SHP77 treated with DMSO at 0.1 percent for 48 hours (cell line): Measurements from ENCODE around the gene PPIB.
A peak's percentile ranks its signal among the peaks of the same experiment; 100 is the strongest.

Experiments
- DNase-seq: peaks from one replicate; lab custom pipeline; 2025; lab: John Stamatoyannopoulos, UW

PPIB gene

DNA sequence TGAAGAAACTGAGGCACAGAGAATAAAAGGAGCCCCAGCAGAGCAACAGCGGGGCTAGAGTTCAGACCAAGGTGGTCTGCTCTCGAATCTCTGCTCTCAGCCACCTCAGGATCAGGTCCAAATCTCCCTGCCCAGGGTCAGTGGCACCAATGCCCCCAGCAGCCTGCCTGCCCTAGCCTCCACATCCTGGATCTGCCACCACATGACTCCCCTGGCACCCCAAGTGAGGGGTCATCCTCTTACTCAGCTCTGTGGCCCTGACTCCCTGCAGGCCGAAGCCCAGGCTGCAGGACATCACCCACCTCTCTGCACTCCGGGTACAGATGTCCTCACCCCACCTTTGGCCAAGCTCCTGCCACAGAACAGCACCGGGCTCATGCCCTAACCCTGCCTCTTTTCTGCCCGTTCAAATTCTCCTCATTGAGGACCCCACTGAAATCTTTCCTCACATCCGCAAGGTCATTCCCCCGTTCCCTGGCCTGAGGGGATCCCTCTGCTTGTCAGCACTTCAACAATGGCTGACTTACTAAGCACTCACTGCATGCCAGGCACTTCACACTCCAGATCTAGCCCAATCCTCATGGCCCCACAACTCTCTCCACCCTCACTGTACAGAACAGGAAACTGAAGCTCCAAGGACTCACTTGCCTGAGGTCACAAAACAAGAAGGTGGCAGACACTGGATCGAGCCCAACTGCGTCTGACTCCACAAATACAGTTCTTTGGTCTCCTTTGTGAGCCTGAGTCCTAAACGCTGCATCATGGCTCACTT, 4.3 kb downstream of the PPIB start:
- no peak for DNase-seq

DNA sequence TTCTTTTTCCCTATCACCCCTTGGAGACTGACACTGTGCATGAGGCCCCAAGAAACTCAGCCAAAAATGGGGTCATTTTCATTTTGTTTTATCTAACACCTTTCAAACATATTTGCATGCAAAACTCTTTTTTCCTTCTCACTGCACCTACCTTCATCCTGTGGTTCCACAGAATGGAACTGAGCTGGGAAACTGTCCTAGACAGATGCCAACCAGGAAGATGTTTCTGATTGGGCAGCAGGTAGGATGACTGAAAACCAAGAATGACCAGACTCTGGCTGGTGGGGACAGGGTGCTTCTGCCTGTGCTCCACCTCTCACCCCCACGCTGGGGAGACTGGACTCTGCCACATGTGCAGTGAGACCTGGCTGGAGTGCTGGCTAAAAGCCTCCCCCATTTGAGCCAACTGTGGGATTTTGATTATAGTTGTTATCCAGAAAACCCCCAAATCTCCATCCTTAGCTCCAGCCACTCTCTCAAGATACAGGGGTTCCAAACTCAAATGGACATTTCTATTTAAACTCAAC, 5.2 kb downstream of the PPIB start:
- no peak for DNase-seq

DNA sequence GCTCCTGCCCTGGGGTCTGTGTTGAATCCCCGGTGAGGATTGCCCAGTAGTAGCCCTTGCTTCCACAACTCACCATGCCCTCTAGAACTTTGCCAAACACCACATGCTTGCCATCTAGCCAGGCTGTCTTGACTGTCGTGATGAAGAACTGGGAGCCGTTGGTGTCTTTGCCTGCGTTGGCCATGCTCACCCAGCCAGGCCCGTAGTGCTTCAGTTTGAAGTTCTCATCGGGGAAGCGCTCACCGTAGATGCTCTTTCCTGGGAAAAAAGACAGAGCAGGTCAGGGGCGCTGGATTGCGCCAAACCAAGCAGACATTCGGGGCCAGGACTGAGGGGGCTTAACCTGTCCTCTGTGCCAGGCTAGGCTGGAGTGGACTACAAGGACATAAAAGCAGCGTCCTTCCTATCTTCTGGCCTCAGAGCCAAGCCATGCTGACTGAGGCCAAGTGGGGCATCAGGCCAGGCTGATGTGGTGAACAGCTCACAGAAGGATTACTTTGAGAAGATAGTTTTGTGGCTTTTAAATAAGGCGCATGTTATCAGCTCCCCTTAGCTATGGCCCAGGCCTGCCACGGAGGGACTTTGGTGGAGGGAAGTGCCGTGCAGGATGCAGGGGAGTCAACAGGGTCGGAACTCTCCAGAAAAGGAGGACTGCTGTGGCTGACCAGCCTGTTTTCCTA, 6.0 kb downstream of the PPIB start:
- no peak for DNase-seq

DNA sequence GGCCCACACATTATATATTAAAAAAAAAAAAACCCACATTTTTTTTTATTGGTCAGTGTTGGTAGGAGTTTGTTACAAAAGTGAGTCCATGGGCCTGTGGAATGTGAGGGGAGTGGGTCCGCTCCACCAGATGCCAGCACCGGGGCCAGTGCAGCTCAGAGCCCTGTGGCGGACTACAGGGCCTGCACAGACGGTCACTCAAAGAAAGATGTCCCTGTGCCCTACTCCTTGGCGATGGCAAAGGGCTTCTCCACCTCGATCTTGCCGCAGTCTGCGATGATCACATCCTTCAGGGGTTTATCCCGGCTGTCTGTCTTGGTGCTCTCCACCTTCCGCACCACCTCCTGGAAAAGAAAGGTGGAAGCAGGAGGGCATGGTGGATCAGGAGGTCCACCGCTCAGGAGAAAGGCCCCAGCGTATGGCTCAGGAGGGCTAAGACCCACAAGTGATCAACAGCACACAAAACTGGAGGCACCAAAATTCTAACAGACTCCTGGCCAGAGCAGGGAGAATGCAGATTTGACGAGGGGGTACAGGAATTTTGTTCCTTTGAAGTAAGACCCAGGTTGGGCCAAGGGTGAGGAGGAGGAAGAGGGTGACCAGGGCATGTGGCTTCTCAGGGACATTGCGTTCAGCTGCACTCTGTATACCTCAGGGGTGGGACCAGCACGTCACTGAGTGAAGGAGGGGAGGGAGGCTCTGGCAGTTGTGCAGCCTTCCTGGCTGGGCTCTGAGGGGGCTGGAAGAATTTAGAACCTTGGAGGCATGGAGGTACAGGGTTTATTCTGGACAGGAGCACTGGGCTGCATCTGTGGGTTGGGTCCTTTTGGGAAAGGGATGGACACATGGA, 6.8 kb downstream of the PPIB start:
- DNase-seq, result no peak

DNA sequence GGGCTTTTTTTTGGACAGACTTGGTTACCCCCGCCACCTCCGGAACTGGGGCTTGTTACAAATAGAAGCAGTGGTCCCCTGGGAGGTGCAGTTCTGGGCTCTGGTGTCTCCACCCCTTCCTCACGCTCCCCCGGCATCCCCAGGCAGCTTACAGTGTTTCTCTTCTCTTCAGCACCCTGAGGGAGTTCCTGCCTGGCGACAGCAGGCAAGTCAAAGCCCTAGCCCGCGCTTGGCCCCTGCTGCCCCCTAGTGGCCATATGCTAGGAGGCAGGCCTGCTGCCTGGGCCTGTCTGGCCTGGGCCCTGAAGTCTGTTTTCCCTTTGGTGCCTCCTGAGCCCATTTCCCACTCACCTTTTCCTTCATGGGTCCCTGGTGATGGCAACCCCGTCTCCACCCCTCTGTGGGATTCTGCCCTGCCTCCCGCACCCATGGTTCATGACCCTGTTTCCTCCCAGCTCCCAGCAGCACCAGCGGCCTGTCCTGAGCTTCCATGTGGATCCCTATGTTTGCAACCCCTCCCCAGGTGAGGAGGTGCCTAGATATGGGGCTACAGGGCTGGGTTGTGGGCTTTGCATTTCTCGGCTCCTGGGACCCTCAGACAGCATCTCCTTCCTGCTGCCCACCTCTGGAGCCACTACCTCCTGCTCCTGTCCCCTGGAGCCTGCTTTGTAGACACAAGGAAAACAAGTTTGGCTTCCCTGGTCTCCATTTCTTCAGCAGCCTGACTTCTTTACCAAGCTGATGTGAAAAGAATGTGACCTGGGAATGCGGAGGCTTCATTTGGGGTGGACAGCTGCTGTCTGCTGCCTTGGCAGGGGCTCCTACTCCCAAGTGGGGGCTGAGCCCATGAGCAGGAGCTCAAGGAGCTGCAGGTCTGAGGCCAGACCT, 9.1 kb downstream of the PPIB start:
- peak; percentile 73 for DNase-seq

DNA sequence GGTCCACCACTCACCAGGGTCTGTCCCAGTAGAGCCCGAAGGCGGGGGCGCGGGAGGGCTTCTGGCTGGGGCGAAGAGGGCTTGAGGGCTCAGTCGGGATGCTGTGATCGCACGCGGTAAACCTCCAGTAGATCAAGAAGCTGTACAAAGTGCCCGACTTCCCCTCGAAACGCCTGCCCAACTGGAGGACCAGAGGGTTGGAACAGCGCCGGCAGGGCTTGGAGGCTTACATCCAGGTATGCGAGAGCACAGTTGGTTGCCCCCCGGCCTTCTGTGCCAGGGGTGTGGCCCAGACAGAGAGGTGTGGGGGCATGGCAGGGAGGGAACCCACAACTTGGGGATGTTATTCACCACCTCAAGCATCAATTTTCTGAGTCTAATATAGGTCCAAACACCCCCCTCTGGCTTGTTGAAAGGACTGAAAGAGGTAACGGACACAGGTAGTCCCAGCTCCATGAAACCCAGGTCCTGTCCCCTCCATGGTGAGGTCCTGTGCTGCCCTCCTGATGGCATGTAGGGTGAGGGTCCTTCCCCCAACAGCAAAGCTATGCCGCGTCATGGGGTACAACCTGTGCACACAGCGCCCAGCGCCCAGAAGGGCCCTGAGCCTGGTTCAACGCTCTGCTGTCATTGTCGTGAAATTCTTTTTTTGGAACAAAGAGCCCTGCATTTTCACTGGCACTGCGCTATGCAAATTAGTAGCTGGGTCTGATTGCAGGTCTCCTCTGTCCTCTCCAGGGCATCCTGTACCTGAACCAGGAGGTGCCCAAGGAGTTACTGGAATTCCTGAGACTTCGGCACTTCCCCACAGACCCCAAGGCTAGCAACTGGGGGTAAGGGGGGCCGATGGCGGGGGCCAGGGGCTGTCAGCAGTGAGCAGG, 10.1 kb downstream of the PPIB start:
- no peak for DNase-seq

DNA sequence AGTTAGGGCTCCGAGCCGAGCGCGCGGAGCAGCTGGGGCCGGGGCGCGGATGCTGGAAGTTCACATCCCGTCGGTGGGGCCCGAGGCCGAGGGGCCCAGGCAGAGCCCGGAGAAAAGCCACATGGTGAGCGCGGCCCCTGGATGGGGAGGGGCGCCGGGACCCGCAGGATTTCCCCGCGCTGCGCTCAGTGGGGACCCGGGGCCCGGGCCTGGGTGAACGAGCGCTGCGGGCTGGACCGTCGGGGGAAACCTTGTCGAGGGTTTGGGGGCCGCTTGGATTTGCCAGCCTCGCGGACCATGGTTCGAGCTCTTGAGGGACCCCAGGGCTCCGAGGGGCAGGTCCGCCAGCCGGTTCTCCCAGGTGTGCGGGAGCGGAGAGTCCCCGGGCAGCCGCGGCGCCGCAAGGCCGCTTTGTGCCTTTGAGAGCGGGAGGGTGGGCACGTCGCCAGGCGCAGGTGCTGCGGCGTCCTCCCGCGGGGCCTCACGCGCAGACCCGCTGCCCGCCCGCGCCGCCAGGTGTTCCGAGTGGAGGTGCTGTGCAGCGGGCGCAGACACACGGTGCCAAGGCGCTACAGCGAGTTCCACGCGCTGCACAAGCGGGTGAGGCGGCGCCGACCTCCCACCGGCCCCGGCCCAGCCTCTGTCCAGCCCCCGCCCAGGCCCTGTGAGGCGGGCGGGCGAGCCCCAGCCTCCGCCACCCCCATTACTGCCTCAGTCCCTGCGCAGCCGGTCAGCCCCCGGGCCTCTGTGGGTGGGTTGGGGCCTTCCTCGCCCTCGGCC, 10.9 kb downstream of the PPIB start, which contains the start of gene SNX22:
Gene SNX22, plus strand, starts transcription at position 5 of the 780 bp plus-strand sequence. Its CDS starts 45 bp downstream, at position 50.
- no peak for DNase-seq

DNA sequence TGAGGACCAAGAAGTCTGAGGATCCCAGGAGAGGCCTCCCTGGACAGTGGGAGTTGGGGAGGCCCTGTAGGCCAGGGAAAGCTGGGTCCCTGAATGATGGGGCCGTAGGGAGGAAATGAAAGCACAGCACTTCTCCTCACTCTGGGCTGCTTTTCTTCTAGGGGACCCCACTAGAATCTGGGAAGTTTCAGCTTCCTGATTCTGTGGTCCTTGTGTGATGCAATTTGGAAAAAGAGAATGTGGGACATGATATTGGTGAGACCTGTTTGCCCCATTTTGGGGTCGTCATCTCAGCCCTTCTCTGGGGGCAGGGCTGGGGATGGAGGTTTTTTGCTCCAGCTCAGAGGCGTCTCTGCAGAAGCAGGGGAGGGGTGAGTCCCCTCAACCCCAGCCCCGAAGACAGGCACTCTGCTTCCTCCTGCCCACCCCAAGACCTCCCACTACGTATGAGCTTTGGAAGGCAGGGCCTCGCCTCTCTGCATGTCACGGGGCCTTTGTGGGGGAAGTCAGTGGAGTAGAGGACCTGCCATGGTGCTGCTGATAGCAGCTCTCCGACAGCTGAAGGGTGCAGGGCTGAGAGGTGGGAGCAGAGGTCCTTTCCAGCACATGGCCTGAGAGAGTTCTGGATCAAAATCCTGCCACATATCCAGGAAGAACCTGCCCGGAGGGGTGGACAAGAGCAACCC, 12.8 kb downstream of the PPIB start:
- no peak for DNase-seq

DNA sequence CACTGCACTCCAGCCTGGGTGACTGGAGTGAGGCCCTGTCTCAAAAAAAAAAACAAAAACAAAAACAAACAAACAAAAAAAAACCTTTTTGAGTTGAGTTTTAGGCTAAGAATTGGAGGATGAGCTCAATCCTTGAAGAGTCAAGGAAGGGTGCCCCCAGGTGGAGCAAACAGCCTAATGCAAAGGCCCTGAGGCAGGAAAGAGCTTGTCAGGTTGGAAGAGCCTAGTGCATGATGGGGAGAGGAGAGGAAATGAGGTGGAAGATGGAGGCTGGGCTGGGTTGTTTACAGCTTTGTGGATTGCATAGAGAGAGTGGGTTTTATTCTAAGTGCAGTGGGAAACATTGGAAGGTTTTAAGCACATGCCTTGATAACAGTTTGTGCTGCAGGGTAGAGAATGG, 13.4 kb downstream of the PPIB start:
- DNase-seq, result no peak

DNA sequence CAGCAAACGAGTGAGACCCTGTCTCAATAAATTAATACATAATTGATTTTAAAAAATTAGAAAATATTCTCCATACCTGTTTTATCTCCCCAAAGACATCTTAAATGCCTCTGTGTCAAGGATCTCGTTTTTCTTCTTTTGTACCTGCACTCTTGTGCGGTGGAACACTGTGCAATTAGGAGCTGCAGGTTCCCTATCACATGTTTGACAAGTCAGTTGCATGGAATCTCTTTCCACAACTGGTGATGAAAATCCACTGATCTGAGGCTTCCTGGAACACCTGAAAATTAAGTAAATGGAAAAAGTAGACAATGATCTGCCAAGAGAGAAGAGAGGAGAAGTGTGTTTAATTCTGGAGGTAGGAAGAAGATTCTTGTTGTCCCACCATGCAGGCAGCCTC, 14.2 kb downstream of the PPIB start:
- DNase-seq, result no peak

DNA sequence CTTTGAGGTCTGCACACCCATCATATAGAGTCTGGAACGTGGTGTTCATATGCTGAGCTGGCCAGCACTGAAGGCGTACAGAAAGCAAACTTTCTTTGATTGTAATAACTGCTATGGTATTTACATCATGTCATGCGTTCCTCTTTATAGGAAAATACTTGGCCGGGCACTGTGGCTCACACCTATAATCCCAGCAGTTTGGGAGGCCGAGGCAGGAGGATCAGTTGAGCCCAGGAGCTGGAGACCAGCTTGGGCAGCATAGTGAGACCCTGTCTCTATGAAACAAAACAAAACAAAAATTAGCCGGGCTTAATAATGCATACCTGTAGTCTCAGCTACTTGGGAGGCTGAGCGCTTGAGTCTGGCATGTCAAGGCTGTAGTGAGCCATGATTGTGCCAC, 14.7 kb downstream of the PPIB start:
- no peak for DNase-seq

DNA sequence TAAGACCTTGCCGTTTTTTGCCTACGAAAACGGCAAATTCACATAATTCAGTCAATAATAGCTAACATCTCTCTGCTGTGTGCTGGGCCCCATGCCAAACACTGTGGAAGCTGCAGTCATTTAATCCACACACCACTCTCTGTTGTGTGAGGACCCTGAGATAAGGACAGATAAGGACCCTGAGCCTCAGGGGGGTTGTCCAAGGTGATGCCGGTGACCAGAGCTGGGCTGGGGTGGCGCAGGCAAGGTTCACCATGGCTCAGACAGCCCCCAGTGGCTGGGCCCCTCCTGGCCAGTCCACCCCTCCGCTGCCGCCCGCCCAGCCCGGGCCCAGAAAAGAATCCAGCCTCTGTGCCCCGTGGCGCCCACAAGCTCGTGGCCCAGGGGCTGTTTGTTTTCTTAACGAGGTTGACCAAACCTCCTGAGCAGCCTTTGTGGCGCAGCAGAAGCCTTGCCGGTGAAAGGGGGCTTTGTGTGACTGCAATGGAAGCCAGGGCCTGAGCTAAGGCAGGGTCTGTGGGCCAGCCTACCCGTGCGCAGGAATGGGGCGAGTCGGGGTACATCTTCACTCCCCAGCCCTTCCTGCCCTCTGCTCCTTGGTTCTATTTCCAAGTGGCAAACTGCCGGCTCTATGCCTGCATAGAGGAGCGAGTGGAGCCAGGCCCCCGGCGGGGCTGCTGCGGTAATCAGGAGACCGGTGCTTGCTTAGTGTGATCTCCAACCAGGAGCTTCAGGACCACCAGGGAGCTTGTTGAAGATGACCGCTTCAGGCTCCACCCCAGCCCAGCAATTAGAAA, 15.7 kb downstream of the PPIB start:
- no peak for DNase-seq

DNA sequence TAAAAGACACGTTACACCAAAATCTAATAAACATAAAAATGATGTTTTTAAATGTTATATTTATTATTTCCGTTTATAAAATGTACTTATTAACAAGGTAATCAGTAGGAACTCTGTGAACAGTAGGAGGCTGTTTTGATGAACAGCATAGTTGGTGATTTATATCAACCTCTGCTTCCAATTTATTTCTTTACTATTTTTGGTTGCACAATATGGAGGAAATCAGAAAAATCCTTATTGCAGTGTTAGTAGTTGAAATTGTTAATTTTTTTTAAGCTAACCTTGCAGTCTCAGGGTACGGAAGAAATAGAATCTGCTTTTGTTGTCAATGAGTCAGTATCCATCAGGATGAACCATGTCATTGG, 16.3 kb downstream of the PPIB start:
- DNase-seq, result no peak

DNA sequence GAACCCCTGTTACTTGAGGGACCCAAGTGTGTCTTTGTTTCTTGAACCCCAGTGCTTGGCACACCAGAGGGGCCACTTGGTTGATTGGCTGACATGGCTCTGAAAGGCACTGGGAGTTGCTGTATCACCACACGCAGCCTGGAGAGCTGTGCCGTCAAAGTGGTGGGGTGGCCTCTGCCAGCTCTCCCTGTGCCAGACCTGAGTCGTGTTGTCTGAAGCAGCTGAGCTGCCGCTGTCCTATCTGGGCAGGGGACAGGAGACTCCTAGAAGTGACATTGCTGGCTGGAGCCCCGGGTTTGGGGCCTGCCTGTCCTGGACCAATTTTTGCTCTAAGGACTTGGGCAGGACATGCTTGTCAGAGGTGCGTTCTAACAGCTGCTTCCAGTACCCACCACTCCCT, 16.8 kb downstream of the PPIB start:
- no peak for DNase-seq

DNA sequence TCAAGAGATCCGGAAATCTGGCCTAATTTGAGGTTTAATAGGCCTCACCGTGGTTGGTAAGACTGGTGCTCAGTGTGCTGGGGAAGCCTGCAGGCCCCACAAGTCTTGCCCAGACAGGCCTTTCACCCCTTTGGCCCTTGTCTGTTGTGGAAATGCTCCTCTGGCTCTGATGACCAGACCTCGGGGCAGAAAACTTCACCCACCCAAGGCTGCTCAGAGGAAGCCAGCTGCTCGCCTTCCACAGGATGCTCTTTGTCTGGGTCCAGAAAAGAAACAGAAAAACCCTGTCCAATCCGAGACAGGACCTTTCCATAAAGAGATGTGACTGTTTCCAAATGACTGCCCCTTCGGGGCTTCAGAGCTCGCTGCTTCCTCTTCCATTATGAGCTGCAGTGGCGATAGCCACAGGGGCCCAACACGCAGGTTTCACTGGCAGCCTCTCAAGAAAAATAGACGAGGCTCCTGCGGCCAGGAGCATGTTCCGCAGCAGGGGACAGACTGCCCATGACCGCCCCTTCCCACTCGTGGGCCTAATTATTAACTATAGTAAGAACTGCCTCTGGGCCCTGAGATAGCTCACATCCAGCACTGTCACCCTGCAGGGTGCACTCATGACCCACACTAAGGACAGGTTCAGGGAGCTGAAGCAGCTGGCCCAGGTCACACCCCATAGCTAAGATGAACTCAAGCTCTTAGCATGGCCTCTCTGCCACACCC, 18.1 kb downstream of the PPIB start:
- DNase-seq, result no peak

DNA sequence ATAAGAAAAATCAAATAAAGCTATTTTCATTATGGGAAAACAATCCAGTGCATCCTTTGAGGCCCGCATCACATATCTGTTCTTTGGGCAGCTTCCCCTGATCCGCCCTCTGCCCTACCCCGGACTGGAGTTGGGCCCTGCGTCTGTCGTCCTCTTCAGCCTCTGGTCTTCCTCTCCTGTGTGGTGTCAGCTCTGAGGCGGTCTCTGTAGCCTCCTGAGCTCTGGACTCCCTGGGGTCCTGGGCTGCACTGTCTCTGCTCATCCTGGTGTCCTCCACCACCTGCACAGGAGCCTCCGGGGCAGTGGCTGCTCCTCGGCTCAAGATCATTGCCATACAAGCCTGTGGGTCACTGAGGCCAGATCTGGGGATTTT, 18.6 kb downstream of the PPIB start:
- DNase-seq, result no peak

DNA sequence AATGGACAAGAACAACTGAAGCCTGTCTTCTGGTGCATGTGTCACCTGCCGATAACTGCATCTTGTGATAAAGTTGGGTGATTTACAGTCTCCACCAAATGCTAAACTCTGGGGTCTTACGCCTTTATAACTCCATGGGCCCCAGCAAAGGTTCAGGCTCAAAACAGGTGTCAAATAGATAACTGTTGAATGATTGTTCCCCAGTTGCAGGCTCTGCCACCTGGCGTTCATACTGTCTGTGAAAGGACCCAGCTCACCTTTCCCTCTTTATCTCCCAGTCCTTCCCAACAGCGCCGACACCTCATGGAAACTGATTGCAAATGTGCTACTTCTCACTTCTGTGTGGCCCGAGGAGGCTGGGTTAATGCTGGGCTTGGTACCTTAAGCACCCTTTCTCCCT, 19.5 kb downstream of the PPIB start:
- no peak for DNase-seq
